MCF 10A (cell line): ENCODE results near the gene RHPN2. TPM values are rescaled to one million over a fixed set of nuclear protein-coding genes. Genes with fewer than 3 reads are reported as not detected.

Source experiments
- BruUV-seq: library from RNA; stranded (reverse); fragments of 400-500 nt; replicated peaks from 2 replicates; lab custom pipeline; 2021; lab: Mats Ljungman, UMichigan
- CTCF ChIA-PET: fragments of 300-600 bp; sonication (Branson Sonifier 250); formaldehyde crosslinking; extraction: SDS; loops from one replicate; lab custom pipeline; 2021; ENCODE audit warnings: antibody characterized with exemption, inconsistent platforms; lab: Yijun Ruan, JAX
- POLR2A ChIA-PET: fragments of 300-600, 350-650 bp; sonication (Branson Sonifier 250); formaldehyde crosslinking; extraction: SDS; loops from one replicate; lab custom pipeline; 2020; ENCODE audit warnings: antibody characterized with exemption, inconsistent platforms; lab: Yijun Ruan, JAX
- DNase-seq: peaks from one replicate; pipeline ENCODE4 v3.0.0-alpha.2; 2018; ENCODE audit not compliant: unreplicated experiment
- H3K27ac Mint-ChIP-seq: one replicate; pipeline ENCODE4 v1.8.0; 2022; ENCODE audit warnings: mild to moderate bottlenecking, low read depth, mixed read lengths; ENCODE audit not compliant: unreplicated experiment
- H3K27me3 Mint-ChIP-seq: one replicate; pipeline ENCODE4 v1.8.0; 2022; ENCODE audit warnings: mixed read lengths; ENCODE audit not compliant: insufficient read depth, unreplicated experiment
- H3K36me3 Mint-ChIP-seq: one replicate; pipeline ENCODE4 v1.8.0; 2022; ENCODE audit warnings: mild to moderate bottlenecking, moderate library complexity, mixed read lengths; ENCODE audit not compliant: insufficient read depth, unreplicated experiment
- H3K4me1 Mint-ChIP-seq: one replicate; pipeline ENCODE4 v1.8.0; 2022; ENCODE audit warnings: mixed read lengths; ENCODE audit not compliant: insufficient read depth, unreplicated experiment
- H3K4me3 Mint-ChIP-seq: one replicate; pipeline ENCODE4 v1.8.0; 2022; ENCODE audit warnings: mild to moderate bottlenecking, moderate library complexity, mixed read lengths; ENCODE audit not compliant: unreplicated experiment
- H3K9me3 Mint-ChIP-seq: one replicate; pipeline ENCODE4 v1.8.0; 2022; ENCODE audit warnings: mixed read lengths; ENCODE audit not compliant: unreplicated experiment
- CTCF ChIP-seq: fragments of 200-600 bp; IDR thresholded peaks from one replicate; pipeline ENCODE4 v1.8.0; 2022; ENCODE audit warnings: antibody characterized with exemption, mild to moderate bottlenecking; ENCODE audit not compliant: unreplicated experiment
- intact Hi-C: fragments of 100-400 bp; cut with micrococcal nuclease; formaldehyde crosslinking; loops from 2 replicates; pipeline ENCODE4 v1.14.1; 2022
- total RNA-seq: library from RNA; stranded (reverse); gene quantifications from 2 replicates; pipeline ENCODE4 v1.2.3, GENCODE V29; 2022

Gene RHPN2
- total RNA-seq, 1 experiment from 2014 or later = 5.5 TPM

DNA sequence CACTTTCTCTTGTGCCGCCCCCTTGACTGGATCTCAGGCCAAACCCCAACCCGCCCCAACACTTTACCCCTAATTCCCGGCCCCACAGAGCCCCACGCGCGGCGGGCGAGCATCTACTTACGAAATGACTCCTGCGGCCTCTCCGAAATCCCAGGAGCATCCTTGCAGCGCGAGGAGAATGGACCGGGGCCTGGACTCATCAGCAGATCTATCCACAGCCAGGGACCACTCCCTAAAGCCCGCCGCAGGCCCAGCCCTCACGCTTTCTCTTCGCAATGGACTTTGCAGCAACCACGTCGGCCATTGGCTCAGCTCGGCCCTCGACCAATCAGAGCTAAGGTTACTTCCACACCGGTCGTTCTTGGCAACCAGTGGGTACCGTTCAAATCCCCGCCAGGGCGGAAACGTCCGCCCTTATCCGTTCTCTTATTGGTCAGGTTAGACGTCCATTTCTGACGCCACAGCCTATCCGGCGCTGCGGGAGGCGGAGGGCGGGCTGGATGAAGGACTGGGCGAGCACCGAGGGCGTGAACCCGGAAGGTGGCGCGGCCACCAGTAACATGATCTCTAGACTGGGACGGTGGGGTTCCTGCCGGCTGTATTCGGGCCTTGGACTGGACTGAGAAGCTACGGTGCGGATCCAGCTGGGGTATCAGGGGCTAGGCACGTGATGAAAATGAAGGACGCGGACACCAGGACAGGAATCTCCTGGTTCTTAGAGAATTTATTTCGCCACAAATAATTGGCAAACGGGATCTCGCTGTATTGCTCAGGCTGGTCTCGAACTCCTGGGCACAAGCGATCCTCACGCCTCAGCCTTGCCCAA, 92.8 kb downstream of the RHPN2 start, which contains the start of the genes CEP89 and FAAP24:
TSS of gene CEP89 (minus strand) at position 244 of the 826 bp plus-strand sequence. CDS start at position 160, 84 bp downstream.
TSS of gene FAAP24 (plus strand) at position 528 of the 826 bp plus-strand sequence. CDS start 955 bp downstream, outside the sequence.
- DNase-seq = peak; percentile 100
- Mint-ChIP-seq H3K36me3 (peaks cover 7% of the 10 kb centered on the region), H3K9me3 (no peaks in the 10 kb centered on the region), H3K4me3 (peak within 1 kb of the TSS; percentile 90), H3K27me3 (no peaks in the 10 kb centered on the region), H3K27ac (peak within 1 kb of the TSS; percentile 91), H3K4me1 (peaks cover 6% of the 10 kb centered on the region)
- ChIA-PET CTCF (interaction anchor here (0.6 to 7.0 kb wide), 6 partner anchors 47 to 427 kb away, joined by 3 to 98 read pairs (median 5); no protein-coding TSS in a partner anchor), POLR2A (interaction anchor here (0.7 to 1.5 kb wide), 8 partner anchors 10 to 1456 kb away, joined by 3 to 7 read pairs (median 4); partner anchors contain the start of genes GPATCH1, NUDT19 and UBA2)
- no peak for TF ChIP-seq CTCF
- intact Hi-C loops = loop anchor here (2.0 to 5.0 kb wide), 2 partner anchors 210 to 281 kb away; partner anchors contain the start of gene NUDT19
- no TSS peak for BruUV-seq

GRCh38 chr19:32971012-32971595, 93.6 kb downstream of the RHPN2 start:
- POLR2A ChIA-PET = interaction anchor here (0.7 to 1.5 kb wide), 8 partner anchors 18 to 1457 kb away, joined by 3 to 7 read pairs (median 4); partner anchors contain the start of genes GPATCH1 and UBA2

DNA sequence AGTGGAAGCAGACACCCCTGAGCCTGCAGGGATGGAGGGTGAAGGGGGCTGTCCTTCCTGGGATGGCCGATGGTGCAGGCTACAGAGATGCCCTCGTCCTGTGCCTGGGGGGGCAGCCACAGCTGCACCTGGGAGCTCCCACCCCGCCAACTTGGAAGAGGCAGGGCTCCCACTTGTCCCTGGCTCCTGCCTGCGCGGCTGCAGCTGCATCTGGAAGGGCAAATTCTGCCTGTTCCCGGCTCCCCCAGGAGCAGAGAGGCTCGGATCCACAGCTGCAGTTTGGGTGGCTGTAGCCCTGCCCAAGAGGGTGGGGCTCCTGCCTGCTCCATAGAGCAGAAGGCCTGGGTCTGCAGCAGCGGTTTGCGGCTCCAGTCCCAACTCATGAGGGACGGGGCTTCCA, 95.1 kb downstream of the RHPN2 start:
- BruUV-seq = no TSS peak
- H3K27me3 Mint-ChIP-seq = no peaks in the 10 kb centered on the region
- DNase-seq = no peak
- ChIA-PET POLR2A (no interaction called here), CTCF (no interaction called here)
- H3K4me3 Mint-ChIP-seq = no peak overlapping the region
- H3K36me3 Mint-ChIP-seq = peaks cover 20% of the 10 kb centered on the region
- no peaks in the 10 kb centered on the region for H3K9me3 Mint-ChIP-seq
- peaks cover 6% of the 10 kb centered on the region for H3K4me1 Mint-ChIP-seq
- intact Hi-C loops = no loop called here
- no peak overlapping the region for H3K27ac Mint-ChIP-seq
- TF ChIP-seq CTCF = no peak

More at GRCh38 chr19:32971012-32971595, 93.6 kb downstream of the RHPN2 start:
- Mint-ChIP-seq H3K9me3 (no peaks in the 10 kb centered on the region), H3K27ac (peak overlapping the region; percentile 91), H3K36me3 (peaks cover 12% of the 10 kb centered on the region), H3K4me1 (peaks cover 6% of the 10 kb centered on the region), H3K27me3 (no peaks in the 10 kb centered on the region), H3K4me3 (peak overlapping the region; percentile 90)
- intact Hi-C loops = loop anchor here (5.0 kb wide), 1 partner anchor 211 kb away; no protein-coding TSS in a partner anchor
- no peak for TF ChIP-seq CTCF
- CTCF ChIA-PET = interaction anchor here (0.6 to 7.0 kb wide), 4 partner anchors 56 to 147 kb away, joined by 3 to 98 read pairs (median 4); no protein-coding TSS in a partner anchor
- TSS peak; percentile 70 for BruUV-seq
- peak; percentile 4 for DNase-seq
